Heart left ventricle (tissue), 16 donors: ENCODE data around the gene KIF26A. TPM values are rescaled to one million over a fixed set of nuclear protein-coding genes. Genes with fewer than 3 reads are reported as not detected.

Experiments
- ATAC-seq, 4 donors: fragments of 200-7000 bp; cut with Tn5 transposase; one replicate each; pipeline ENCODE4 v1.9.1; 2020 to 2022; ENCODE audit warnings: moderate library complexity in 4 of 4, mild to moderate bottlenecking in 3 of 4, moderate number of reproducible peaks in 1 of 4
- DNase-seq, 5 donors: peaks; one replicate each; pipeline ENCODE4 v3.0.0-alpha.2; 2020
- H3K27ac ChIP-seq, 12 donors: fragments of 200-600 bp; sonication (generic) in 4 of 12; one replicate each; pipeline versions ENCODE4 v1.5.0 to v1.8.0; 2016 to 2022; ENCODE audit warnings: mild to moderate bottlenecking in 2 of 12
- H3K27me3 ChIP-seq, 9 donors: fragments of 200-600 bp; sonication (generic) in 2 of 9; one replicate each; pipeline versions ENCODE4 v1.5.1 to v1.8.0; 2016 to 2022; ENCODE audit warnings: mild to moderate bottlenecking in 3 of 9
- H3K36me3 ChIP-seq, 9 donors: fragments of 200-600 bp; sonication (generic) in 2 of 9; one replicate each; pipeline versions ENCODE4 v1.5.0 to v1.8.0; 2018 to 2022; ENCODE audit warnings: mild to moderate bottlenecking in 2 of 9
- H3K4me1 ChIP-seq, 12 donors: fragments of 200-600 bp; sonication (generic) in 4 of 12; one replicate each; pipeline versions ENCODE4 v1.5.0 to v1.8.0; 2016 to 2022; ENCODE audit warnings: mild to moderate bottlenecking in 3 of 12
- H3K4me3 ChIP-seq, 12 donors: fragments of 200-600 bp; sonication (generic) in 4 of 12; one replicate each; pipeline versions ENCODE4 v1.5.0 to v1.8.0; 2017 to 2022; ENCODE audit warnings: mild to moderate bottlenecking in 9 of 12, moderate library complexity in 4 of 12
- H3K9me3 ChIP-seq, 12 donors: fragments of 200-600 bp; sonication (generic) in 4 of 12; one replicate each; pipeline versions ENCODE4 v1.5.0 to v1.8.0; 2016 to 2022; ENCODE audit warnings: mild to moderate bottlenecking in 1 of 12
- CTCF ChIP-seq, 12 donors: fragments of 200-600 bp; sonication (generic) in 4 of 12; IDR thresholded peaks; one replicate each; pipeline versions ENCODE4 v1.5.0 to v1.8.0; 2018 to 2022; ENCODE audit warnings: antibody characterized with exemption in 12 of 12, mild to moderate bottlenecking in 5 of 12
- POLR2A ChIP-seq, 2 donors: fragments of 450-650 bp; IDR thresholded peaks; one replicate each; pipeline ENCODE4 v1.6.1; 2017; ENCODE audit warnings: antibody characterized with exemption in 2 of 2, mild to moderate bottlenecking in 2 of 2, moderate library complexity in 2 of 2
- WGBS, 4 donors: extraction: QIAGEN DNeasy Blood & Tissue Kit in 2 of 4; methylation state at CpG; one replicate each; pipeline versions ENCODE4 v1.1.5 to v1.1.7; 2013 to 2018; 5-methylcytosine and 5-hydroxymethylcytosine counted together
- intact Hi-C, 10 donors: fragments of 100-400 bp; cut with DNase I; formaldehyde crosslinking; loops; one replicate each; pipeline versions ENCODE4 v1.11.1 to v1.14.2; 2022
- polyA plus RNA-seq, 2 donors: library from polyadenylated mRNA; stranded (reverse); fragments of 200-250 nt; gene quantifications; one replicate each; pipeline ENCODE4 v1.2.3, GENCODE V29; 2013
- total RNA-seq, 9 donors: library from RNA; depleted of rRNA in 2 of 9; stranded (reverse); fragments of >200 nt in 2 of 9; fragmentation: NEBNext Ultra II Directional in 3 of 9; extraction: Animal tissue kit (Norgen Biotek cat#: 25700) in 3 of 9; gene quantifications; one replicate each; pipeline versions ENCODE4 v1.1.0 to v1.2.4, GENCODE V29; 2016 to 2023
- donor health status: ischemic (EF 13 %, LVEDD 7.1; RV severe dilation, severe dysfunction).
- donor health status: healthy with polysubstance abuse.
- donor health status: DM: no; HTN: yes; CAD: no.
- donor health status: DM: no; HTN: no; CAD: no.
- donor health status: ischemic (EF 25% LVEDD 6.9; RV normal size, moderate dysfunction).
- donor health status: ischemic (EF 25% LVEDD 5.7; RV mildly dilated, moderate dysfunction).
- donor health status: healthy.
- donor health status: DM: yes; HTN: yes; CAD: no.
- donor health status: ischemic (EF 35%, LVEDD 5.7; RV mildly dilated, moderate dysfunction).
- donor health status: nonischemic (EF 11% LVEDD 7.7; RV severe dilation, severe dysfunction).
- donor health status: DM: yes; HTN: yes; CAD: no.
- donor health status: PGD.
- donor health status: ischemic (EF 29% LVEDD 5.4; RV normal size, mild dysfunction).
- donor health status: nonischemic (EF 23%, LVEDD 6.1; RV moderate dilation, normal function).

KIF26A gene
- total and polyA plus RNA-seq, 11 donors: 4.9 to 12.6 (median 7.8) TPM

- Histone ChIP-seq H3K9me3 (no peaks in the 10 kb centered on the region), H3K4me3 (no peak overlapping the region), H3K27me3 (no peaks in the 10 kb centered on the region), H3K27ac (peak overlapping the region in 11 of 12 donors; percentile 25 to 85 (median 75)), H3K36me3 (no peaks in the 10 kb centered on the region), H3K4me1 (peaks cover 0 to 37% (median 9%) of the 10 kb centered on the region in 12 donors)
- ATAC-seq (peak in 2 of 4 donors; percentile 9 to 34), DNase-seq (no peak)
- intact Hi-C loops: loop anchor here in 1 of 10 donors (2.0 kb wide), 1 partner anchor 46 kb away; the partner anchor contains the start of gene KIF26A
- TF ChIP-seq POLR2A (IDR thresholded peaks at IDR 0.05): no peak
- 59 to 75% (median 68%) methylated on average over 1 to 12 of the region's 12 CpGs for WGBS, 4 donors
These were observed 46.1 kb downstream of the KIF26A start for GRCh38 chr14:104184506-104184905.

- H3K27me3 ChIP-seq: no peaks in the 10 kb centered on the region
These were observed 46.6 kb downstream of the KIF26A start for GRCh38 chr14:104184911-104185499.

GRCh38 chr14:104185916-104186495 lies 47.6 kb downstream of the KIF26A start:
- TF ChIP-seq CTCF (IDR thresholded peaks at IDR 0.05) (no peak), POLR2A (IDR thresholded peaks at IDR 0.05) (no peak)
- Histone ChIP-seq H3K9me3 (no peaks in the 10 kb centered on the region), H3K4me1 (peaks cover 0 to 37% (median 9%) of the 10 kb centered on the region in 12 donors), H3K36me3 (no peaks in the 10 kb centered on the region), H3K4me3 (no peak overlapping the region), H3K27me3 (no peaks in the 10 kb centered on the region), H3K27ac (peak overlapping the region in 2 of 12 donors; percentile 2 to 19)
- WGBS, 4 donors: 77 to 86% (median 80%) methylated on average over 13 to 16 of the region's 16 CpGs
- intact Hi-C loops: loop anchor here in 4 of 10 donors (2.0 to 5.0 kb wide), 4 partner anchors 36 to 49 kb away; partner anchors contain the start of gene KIF26A (in 3 of the 4)
- no peak for ATAC-seq
- DNase-seq: no peak

More at GRCh38 chr14:104184911-104185499, 46.6 kb downstream of the KIF26A start:
- intact Hi-C loops: loop anchor here in 4 of 10 donors (2.0 to 5.0 kb wide), 4 partner anchors 37 to 48 kb away; partner anchors contain the start of gene KIF26A (in 3 of the 4)
- H3K27ac ChIP-seq: peak overlapping the region in 11 of 12 donors; percentile 25 to 85 (median 75)
- 46 to 62% (median 54%) methylated on average over 14 to 20 of the region's 20 CpGs for WGBS, 4 donors
- TF ChIP-seq POLR2A (IDR thresholded peaks at IDR 0.05): no peak
- TF ChIP-seq CTCF (IDR thresholded peaks at IDR 0.05): no peak
- H3K9me3 ChIP-seq: no peaks in the 10 kb centered on the region
- H3K4me3 ChIP-seq: no peak overlapping the region
- ATAC-seq (peak; percentile 40 to 86 (median 65)), DNase-seq (peak; percentile 66 to 81 (median 72))
- peaks cover 0 to 37% (median 9%) of the 10 kb centered on the region in 12 donors for H3K4me1 ChIP-seq
- no peaks in the 10 kb centered on the region for H3K36me3 ChIP-seq

- ATAC-seq (no peak), DNase-seq (no peak)
- Histone ChIP-seq H3K4me1 (peaks cover 0 to 37% (median 9%) of the 10 kb centered on the region in 12 donors), H3K27ac (peak overlapping the region in 1 of 12 donors; percentile 2), H3K4me3 (no peak overlapping the region), H3K36me3 (no peaks in the 10 kb centered on the region), H3K27me3 (no peaks in the 10 kb centered on the region), H3K9me3 (no peaks in the 10 kb centered on the region)
- WGBS, 4 donors: 82 to 90% (median 87%) methylated on average over 12 of the region's 12 CpGs
- TF ChIP-seq CTCF (IDR thresholded peaks at IDR 0.05) (no peak), POLR2A (IDR thresholded peaks at IDR 0.05) (no peak)
- intact Hi-C loops: loop anchor here in 3 of 10 donors (5.0 kb wide), 3 partner anchors 36 to 49 kb away; partner anchors contain the start of gene KIF26A (in 2 of the 3)
These were observed 48.2 kb downstream of the KIF26A start for GRCh38 chr14:104186575-104186974.
